Activated naive CD8-positive, alpha-beta T cell treated with anti-CD3 and anti-CD28 coated beads, Interleukin-2, amount 50 U/mL, for 16 hours (primary cell): ENCODE measurements around the gene TNFRSF25.
A peak's percentile ranks its signal among the peaks of the same experiment; 100 is the strongest.

Experiments used
- DNase-seq: peaks from one replicate; pipeline ENCODE4 v3.0.0-alpha.2; 2020; ENCODE audit warnings: low read depth, low spot score

Gene TNFRSF25

DNA sequence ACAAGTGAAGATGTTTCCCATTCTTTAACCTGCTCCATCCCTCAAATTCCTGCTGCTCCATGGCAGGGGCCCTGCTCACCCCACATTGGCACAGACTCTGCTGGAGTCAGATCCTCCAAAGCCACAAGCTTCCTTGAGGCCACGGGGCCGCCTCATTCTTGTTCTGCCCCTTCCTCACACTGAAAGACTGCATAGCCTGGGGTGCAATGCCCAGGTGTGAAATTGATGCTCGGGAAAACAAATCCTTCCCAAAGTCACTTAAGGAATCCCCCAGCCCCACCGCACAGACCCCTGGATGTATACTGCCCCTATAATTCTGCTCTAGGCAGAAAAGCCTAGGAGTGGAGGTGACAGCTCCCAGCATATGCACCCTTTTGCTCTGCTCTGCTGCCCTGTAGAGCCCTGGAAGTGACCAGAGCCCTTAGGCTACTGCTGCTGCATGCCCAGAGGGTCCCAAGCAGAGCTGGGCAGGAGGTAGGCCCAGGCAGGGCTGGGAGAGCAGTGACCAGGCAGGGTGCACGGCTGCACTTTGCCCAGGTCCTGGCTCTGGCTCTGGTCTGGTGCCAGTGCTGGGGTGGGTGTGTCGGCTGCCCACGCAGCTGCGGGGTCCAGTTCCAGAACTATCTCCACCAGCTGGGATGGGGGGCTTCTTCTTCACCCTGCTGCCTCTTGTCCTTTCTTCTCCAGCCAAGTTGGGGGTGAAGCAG, 47.9 kb downstream of the TNFRSF25 start:
- no peak for DNase-seq

DNA sequence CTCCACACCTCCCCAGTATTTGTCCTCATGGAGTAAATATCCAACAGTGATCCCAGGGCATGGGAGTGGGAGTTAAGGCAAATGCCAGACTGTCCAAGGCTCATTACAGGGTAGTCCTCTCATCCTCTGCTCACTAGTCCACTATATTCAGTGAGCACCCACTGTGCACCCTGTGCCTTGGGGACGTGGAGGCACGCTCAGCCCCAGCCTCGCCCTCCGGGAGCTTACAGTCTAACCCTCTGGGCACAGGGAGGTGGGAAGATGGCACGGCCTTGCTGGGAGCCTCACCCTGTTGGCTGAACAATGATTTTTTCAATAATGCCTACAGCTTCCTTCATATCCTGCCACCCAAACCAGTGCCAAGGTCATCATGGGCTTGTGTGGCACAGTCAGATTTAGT, 49.1 kb downstream of the TNFRSF25 start:
- DNase-seq = no peak

DNA sequence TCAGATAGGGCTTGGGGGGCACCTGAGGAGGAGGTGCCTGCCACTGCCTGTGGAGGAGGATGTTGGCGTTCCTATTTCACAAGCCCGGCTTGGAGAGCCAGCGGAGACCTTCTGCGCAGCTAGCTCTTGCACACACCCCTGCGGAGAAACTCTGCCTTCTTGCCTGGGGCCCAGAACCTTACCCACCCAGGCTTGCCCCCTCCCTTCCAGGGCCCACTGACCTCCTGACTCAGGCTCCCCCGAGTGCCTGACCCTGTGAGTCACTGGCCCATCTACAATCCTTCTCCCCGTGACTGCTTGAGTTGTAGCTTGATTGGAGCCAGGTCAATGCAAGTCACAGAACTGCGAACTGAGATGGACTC, 49.7 kb downstream of the TNFRSF25 start:
- DNase-seq = no peak

DNA sequence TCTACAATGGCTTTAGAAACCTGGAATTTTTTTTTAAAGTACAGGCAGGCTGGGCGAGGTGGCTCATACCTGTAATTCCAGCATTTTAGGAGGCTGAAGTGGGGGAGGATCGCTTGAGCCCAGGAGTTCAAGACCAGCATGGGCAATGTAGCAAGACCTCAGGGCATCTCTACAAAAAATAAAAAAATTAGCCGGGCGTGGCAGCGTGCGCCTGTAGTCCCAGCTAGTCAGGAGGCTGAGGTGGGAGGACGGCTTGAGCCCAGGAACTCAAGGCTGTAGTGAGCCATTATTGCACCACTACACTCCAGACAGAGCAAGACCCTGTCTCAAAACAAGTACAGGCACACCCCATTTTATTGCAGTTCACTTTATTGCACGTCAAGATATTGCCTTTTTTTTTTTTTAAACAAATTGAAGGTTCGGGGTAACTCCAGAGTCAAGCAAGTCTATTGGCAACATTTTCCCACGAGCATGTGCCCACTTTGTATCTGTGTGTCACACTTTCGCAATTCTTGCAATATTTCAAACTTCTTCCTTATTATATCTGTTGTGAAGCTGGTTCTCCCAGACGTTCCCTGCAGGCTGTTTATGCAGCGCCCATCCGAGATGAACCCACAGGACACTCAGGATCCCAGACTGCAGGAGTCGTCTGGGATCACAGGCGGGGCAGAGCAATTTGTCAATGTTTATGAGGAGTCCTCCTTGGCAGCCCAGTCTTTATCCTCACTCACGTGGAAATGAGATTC, 50.9 kb downstream of the TNFRSF25 start:
- no peak for DNase-seq

DNA sequence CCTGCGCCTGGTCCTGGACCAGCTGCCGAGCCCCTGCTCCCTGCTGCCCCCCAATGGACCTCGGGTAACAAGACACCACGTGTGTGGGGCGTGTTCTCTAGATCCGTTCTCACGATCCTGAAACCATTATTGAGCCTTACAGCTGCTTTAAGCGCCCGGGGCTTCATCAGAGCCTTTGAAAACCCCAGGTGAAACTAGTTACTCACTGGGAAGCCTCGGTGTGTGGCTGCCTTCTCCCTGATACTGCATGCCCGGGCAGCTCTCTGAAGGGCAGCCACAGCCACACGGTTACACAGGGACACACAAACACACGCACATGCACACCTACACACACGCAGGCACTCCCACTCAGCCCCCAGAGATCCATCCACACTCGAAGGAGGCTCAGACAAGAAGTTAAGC, 51.5 kb downstream of the TNFRSF25 start:
- peak; percentile 16 for DNase-seq

DNA sequence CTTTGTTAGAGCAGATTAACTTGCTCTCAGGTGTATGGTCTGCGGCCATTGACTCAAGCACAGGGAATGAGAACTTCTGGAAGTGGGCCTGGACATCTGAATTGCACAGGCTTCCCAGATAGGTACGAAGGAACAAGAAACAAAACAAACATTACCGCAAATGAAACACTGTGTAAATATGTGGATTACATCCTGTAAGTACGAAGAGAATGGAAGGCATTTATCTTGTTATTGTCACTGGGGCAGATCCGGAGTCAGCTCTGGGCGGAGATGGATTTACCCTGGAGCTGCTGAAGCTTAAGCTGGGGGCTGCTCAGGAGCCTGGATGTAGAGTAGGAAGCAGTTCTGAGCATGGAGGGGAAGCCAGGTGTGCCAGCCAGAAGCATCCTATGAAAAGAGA, 53.1 kb downstream of the TNFRSF25 start:
- no peak for DNase-seq
